ENCODE measurements around the gene TIPARP.

The TIPARP gene

DNA sequence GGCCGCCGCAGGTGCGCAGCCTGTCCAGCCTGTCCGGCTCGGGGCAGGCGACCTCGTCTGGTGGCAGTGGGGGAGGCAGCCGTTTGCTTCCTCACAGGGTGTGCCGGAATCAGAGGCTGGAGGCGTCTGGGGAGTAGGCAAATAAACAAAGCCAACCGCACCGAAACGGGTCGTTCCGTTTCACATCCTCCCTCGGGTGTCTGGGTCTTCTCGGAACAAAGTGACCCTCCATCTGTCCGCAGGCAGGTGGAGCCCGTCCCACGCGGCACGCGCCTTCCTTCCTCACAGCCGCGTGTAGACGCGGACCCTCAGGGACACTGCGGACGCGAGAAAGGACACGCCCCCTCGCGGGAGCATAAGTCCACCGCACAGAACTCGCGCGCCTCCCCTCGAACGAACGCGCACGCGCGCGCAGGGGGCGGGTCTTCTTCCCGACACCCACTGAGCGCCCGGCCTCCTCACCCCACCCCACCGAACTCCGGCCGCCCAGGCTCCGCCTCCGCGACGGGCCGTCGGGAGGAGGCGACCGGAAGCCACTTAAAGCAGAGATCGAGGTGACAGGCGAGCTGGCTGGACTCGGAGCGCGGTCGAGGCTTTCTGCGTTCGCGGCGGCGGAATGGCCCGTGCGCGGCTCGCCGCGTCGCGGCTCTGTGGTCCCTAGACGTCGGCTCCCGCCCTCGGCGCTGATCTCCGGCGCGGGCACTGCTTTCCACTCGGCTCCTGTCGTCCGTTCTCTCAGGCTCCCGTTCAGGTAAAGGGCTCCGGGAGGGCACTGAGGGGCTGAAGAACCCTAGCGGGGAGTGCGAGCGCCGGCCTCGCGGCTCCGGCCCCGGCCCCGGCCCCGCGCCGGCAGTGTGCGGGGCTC is at the start of gene TIPARP (continued):
- TF ChIP-seq, protein P1, sequence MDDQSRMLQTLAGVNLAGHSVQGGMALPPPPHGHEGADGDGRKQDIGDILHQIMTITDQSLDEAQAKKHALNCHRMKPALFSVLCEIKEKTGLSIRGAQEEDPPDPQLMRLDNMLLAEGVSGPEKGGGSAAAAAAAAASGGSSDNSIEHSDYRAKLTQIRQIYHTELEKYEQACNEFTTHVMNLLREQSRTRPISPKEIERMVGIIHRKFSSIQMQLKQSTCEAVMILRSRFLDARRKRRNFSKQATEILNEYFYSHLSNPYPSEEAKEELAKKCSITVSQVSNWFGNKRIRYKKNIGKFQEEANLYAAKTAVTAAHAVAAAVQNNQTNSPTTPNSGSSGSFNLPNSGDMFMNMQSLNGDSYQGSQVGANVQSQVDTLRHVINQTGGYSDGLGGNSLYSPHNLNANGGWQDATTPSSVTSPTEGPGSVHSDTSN (CRISPR knock-in tag; IDR thresholded peaks at IDR 0.05): peak; percentile 22; the same call in 1 of the 2 replicates
- no peak for TF ChIP-seq ZNF324 (tag by site-specific recombination; IDR thresholded peaks at IDR 0.05)
- no peak for TF ChIP-seq ZNF677 (tag by site-specific recombination; IDR thresholded peaks at IDR 0.05)
- no peak for TF ChIP-seq ZNF16 (tag by site-specific recombination; IDR thresholded peaks at IDR 0.05; ENCODE audit: low read depth)
- TF ChIP-seq SCRT2 (tag by site-specific recombination; IDR thresholded peaks at IDR 0.05): no peak
- no peak for TF ChIP-seq ZNF274 (IDR thresholded peaks at IDR 0.05; ENCODE audit: low read length)
- TF ChIP-seq ZNF274 (tag by site-specific recombination; IDR thresholded peaks at IDR 0.05; ENCODE audit: borderline replicate concordance): no peak
- no peak for TF ChIP-seq ZNF701 (tag by site-specific recombination; IDR thresholded peaks at IDR 0.05)
- TF ChIP-seq, protein P2, sequence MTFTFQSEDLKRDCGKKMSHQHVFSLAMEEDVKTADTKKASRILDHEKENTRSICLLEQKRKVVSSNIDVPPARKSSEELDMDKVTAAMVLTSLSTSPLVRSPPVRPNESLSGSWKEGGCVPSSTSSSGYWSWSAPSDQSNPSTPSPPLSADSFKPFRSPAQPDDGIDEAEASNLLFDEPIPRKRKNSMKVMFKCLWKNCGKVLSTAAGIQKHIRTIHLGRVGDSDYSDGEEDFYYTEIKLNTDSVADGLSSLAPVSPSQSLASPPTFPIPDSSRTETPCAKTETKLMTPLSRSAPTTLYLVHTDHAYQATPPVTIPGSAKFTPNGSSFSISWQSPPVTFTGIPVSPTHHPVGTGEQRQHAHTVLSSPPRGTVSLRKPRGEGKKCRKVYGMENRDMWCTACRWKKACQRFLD (tag by site-specific recombination; IDR thresholded peaks at IDR 0.05): no peak
- TF ChIP-seq ZNF785 (tag by site-specific recombination; IDR thresholded peaks at IDR 0.05): peak; percentile 96
- no peak for TF ChIP-seq ZNF37A (tag by site-specific recombination; IDR thresholded peaks at IDR 0.05)
- TF ChIP-seq ZNF133 (tag by site-specific recombination; IDR thresholded peaks at IDR 0.05): no peak
- TF ChIP-seq ZNF146 (tag by site-specific recombination; IDR thresholded peaks at IDR 0.05): no peak
- TF ChIP-seq, protein P3, sequence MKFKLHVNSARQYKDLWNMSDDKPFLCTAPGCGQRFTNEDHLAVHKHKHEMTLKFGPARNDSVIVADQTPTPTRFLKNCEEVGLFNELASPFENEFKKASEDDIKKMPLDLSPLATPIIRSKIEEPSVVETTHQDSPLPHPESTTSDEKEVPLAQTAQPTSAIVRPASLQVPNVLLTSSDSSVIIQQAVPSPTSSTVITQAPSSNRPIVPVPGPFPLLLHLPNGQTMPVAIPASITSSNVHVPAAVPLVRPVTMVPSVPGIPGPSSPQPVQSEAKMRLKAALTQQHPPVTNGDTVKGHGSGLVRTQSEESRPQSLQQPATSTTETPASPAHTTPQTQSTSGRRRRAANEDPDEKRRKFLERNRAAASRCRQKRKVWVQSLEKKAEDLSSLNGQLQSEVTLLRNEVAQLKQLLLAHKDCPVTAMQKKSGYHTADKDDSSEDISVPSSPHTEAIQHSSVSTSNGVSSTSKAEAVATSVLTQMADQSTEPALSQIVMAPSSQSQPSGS (tag by site-specific recombination; IDR thresholded peaks at IDR 0.05; ENCODE audit: low read depth): no peak
- TF ChIP-seq PRDM1 (tag by site-specific recombination; IDR thresholded peaks at IDR 0.05): no peak
- TF ChIP-seq ZNF560 (tag by site-specific recombination; IDR thresholded peaks at IDR 0.05; ENCODE audit: borderline replicate concordance): no peak
- no peak for TF ChIP-seq ZNF140 (tag by site-specific recombination; IDR thresholded peaks at IDR 0.05)
- no peak for TF ChIP-seq REPIN1 (tag by site-specific recombination; IDR thresholded peaks at IDR 0.05; ENCODE audit: low read depth)
- peak; percentile 89; the same call in 1 of the 2 replicates for TF ChIP-seq TRIM28 (IDR thresholded peaks at IDR 0.05; ENCODE audit: borderline replicate concordance, low read length)
- TF ChIP-seq, protein P4, sequence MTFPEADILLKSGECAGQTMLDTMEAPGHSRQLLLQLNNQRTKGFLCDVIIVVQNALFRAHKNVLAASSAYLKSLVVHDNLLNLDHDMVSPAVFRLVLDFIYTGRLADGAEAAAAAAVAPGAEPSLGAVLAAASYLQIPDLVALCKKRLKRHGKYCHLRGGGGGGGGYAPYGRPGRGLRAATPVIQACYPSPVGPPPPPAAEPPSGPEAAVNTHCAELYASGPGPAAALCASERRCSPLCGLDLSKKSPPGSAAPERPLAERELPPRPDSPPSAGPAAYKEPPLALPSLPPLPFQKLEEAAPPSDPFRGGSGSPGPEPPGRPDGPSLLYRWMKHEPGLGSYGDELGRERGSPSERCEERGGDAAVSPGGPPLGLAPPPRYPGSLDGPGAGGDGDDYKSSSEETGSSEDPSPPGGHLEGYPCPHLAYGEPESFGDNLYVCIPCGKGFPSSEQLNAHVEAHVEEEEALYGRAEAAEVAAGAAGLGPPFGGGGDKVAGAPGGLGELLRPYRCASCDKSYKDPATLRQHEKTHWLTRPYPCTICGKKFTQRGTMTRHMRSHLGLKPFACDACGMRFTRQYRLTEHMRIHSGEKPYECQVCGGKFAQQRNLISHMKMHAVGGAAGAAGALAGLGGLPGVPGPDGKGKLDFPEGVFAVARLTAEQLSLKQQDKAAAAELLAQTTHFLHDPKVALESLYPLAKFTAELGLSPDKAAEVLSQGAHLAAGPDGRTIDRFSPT (tag by site-specific recombination; IDR thresholded peaks at IDR 0.05): peak; percentile 61
- TF ChIP-seq, protein P5, sequence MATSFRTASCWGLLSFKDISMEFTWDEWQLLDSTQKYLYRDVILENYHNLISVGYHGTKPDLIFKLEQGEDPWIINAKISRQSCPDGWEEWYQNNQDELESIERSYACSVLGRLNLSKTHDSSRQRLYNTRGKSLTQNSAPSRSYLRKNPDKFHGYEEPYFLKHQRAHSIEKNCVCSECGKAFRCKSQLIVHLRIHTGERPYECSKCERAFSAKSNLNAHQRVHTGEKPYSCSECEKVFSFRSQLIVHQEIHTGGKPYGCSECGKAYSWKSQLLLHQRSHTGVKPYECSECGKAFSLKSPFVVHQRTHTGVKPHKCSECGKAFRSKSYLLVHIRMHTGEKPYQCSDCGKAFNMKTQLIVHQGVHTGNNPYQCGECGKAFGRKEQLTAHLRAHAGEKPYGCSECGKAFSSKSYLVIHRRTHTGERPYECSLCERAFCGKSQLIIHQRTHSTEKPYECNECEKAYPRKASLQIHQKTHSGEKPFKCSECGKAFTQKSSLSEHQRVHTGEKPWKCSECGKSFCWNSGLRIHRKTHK (tag by site-specific recombination; IDR thresholded peaks at IDR 0.05): no peak
- TF ChIP-seq ZNF501 (tag by site-specific recombination; IDR thresholded peaks at IDR 0.05): peak; percentile 94
- no peak for TF ChIP-seq ZNF530 (tag by site-specific recombination; IDR thresholded peaks at IDR 0.05; ENCODE audit: low read depth)
- peak; percentile 99 for TF ChIP-seq KLF9 (tag by site-specific recombination; IDR thresholded peaks at IDR 0.05; ENCODE audit: low read depth)
- no peak for TF ChIP-seq ZNF473 (tag by site-specific recombination; IDR thresholded peaks at IDR 0.05)
- peak; percentile 91 for TF ChIP-seq ZNF335 (tag by site-specific recombination; conservative IDR thresholded peaks at IDR 0.05)
- no peak for TF ChIP-seq ZNF521 (tag by site-specific recombination; IDR thresholded peaks at IDR 0.05)
- no peak for TF ChIP-seq ZNF239 (tag by site-specific recombination; IDR thresholded peaks at IDR 0.05)
- TF ChIP-seq ZNF670 (tag by site-specific recombination; IDR thresholded peaks at IDR 0.05; ENCODE audit: low read depth): no peak
- no peak for TF ChIP-seq ZNF211 (tag by site-specific recombination; IDR thresholded peaks at IDR 0.05; ENCODE audit: low read depth)
- TF ChIP-seq, protein P6, sequence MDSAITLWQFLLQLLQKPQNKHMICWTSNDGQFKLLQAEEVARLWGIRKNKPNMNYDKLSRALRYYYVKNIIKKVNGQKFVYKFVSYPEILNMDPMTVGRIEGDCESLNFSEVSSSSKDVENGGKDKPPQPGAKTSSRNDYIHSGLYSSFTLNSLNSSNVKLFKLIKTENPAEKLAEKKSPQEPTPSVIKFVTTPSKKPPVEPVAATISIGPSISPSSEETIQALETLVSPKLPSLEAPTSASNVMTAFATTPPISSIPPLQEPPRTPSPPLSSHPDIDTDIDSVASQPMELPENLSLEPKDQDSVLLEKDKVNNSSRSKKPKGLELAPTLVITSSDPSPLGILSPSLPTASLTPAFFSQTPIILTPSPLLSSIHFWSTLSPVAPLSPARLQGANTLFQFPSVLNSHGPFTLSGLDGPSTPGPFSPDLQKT (IDR thresholded peaks at IDR 0.05; ENCODE audit: borderline replicate concordance, low read depth, low read length): no peak; the same call in 1 of the 2 replicates
- no peak for TF ChIP-seq HOXA7 (CRISPR knock-in tag; IDR thresholded peaks at IDR 0.05; ENCODE audit: borderline replicate concordance)
- TF ChIP-seq ZFP69B (tag by site-specific recombination; IDR thresholded peaks at IDR 0.05): peak; percentile 56

Measured in HEK293 (cell line).